Fibroblast of lung (primary cell): ENCODE results near the gene PPARG.

Source experiments
- CTCF ChIP-seq, 2 donors: IDR thresholded peaks in 1 of 2; conservative IDR thresholded peaks in 1 of 2; 1 replicate in 1 of 2; 2 replicates in 1 of 2; pipeline ENCODE4 v1.5.1; 2011 to 2012; ENCODE audit warnings: low read length in 2 of 2, control low read depth in 1 of 2, inconsistent platforms in 1 of 2, low read depth in 1 of 2, mild to moderate bottlenecking in 1 of 2
- EZH2 ChIP-seq: IDR thresholded peaks from 2 replicates; pipeline ENCODE4 v1.5.1; 2012; ENCODE audit warnings: low read length, control low read depth, mild to moderate bottlenecking; ENCODE audit errors: missing control alignments

- TF ChIP-seq EZH2 (no peak), CTCF (conservative IDR thresholded peaks at IDR 0.05 in 1 of 2, IDR thresholded peaks at IDR 0.05 in 1 of 2; ENCODE audit: low read depth in 1 of 2, low read length in 2 of 2) (no peak)
Measured at GRCh38 chr3:12340506-12340905, 51.6 kb downstream of the PPARG start.
